ENCODE measurements around the gene ALDH8A1.

The ALDH8A1 gene

DNA sequence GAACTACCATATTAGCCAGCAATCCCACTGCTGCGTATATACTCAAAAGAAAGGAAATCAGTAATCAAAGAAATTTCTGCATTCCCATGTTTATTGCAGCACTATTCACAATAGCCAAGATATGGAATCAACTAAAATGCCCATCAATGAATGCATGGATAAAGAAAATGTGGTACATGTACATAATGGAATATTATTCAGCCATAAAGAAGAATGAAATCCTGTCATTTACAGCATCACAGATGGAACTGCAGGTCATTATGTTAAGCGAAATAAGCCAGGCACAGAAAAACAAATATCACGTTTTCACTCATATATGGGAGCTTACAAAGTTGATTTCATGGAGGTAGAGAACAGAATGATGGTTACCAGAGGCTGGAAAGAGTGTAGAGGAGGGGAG, 65.1 kb downstream of the ALDH8A1 start:
- H3K9me3 Mint-ChIP-seq = no peaks in the 10 kb centered on the region
- H3K36me3 Mint-ChIP-seq = no peaks in the 10 kb centered on the region
- DNase-seq = no peak
- no peak for ATAC-seq (replicated peaks)
- peaks cover 9 to 19% of the 10 kb centered on the region in 2 donors for H3K27me3 Mint-ChIP-seq
- H3K4me1 Mint-ChIP-seq = no peaks in the 10 kb centered on the region
- no peak overlapping the region for H3K27ac Mint-ChIP-seq
- no peak overlapping the region for H3K4me3 Mint-ChIP-seq

DNA sequence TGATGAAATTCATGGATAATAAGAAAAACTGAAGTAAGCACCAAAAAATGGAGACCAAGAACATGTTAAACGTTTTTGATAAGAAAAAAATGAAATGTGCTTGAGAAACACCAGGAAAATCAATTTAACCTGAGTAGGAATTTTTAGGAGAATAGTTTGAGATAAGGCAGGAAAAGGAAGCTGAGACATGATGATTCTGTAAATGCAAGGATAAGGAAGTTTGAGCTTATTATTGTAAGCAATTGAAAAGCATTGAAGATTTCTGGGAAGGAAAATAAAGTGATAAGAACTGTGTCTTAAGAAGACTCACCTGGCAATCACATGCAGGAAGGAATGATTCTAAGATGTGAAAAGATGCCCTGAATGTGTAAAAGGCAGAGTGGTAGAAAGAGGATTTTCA, 66.6 kb downstream of the ALDH8A1 start:
- DNase-seq (no peak), ATAC-seq (replicated peaks) (no peak)
- Mint-ChIP-seq H3K4me1 (no peaks in the 10 kb centered on the region), H3K27me3 (peaks cover 9 to 19% of the 10 kb centered on the region in 2 donors), H3K4me3 (no peak overlapping the region), H3K27ac (no peak overlapping the region), H3K36me3 (no peaks in the 10 kb centered on the region), H3K9me3 (no peaks in the 10 kb centered on the region)

DNA sequence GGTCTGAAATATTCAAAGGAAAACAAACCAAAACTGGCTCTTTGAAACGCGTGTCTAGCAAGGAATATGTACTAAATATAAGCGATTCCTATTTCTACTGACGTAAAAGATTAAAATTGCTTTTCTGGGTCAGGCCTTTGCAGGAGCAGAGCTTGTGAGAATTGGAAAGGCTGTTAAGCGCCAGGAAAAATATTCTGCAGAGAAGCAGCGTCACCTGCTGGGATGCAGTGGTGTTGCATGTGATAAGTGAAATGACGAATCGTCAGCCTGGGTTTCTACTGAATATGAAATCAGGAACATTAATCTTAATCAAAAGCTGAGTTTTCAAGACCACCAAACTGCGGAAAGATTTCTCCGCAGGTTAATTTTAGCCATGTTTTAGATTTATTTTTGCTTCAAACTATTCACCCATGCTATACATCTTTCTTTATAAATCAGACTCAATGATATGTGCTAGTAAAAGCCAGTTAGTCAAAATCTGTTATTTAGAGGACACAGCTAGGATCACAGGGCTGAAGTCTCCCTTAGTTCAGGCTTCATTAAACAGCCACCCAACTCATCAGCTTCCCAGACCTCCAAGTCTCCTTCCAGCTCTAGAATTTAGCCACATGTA, 67.4 kb downstream of the ALDH8A1 start:
- Mint-ChIP-seq H3K27me3 (peaks cover 9 to 19% of the 10 kb centered on the region in 2 donors), H3K27ac (no peak overlapping the region), H3K36me3 (no peaks in the 10 kb centered on the region), H3K9me3 (no peaks in the 10 kb centered on the region), H3K4me3 (no peak overlapping the region), H3K4me1 (no peaks in the 10 kb centered on the region)
- DNase-seq (peak; percentile 23), ATAC-seq (replicated peaks) (peak in 1 of 2 donors; percentile 57)

DNA sequence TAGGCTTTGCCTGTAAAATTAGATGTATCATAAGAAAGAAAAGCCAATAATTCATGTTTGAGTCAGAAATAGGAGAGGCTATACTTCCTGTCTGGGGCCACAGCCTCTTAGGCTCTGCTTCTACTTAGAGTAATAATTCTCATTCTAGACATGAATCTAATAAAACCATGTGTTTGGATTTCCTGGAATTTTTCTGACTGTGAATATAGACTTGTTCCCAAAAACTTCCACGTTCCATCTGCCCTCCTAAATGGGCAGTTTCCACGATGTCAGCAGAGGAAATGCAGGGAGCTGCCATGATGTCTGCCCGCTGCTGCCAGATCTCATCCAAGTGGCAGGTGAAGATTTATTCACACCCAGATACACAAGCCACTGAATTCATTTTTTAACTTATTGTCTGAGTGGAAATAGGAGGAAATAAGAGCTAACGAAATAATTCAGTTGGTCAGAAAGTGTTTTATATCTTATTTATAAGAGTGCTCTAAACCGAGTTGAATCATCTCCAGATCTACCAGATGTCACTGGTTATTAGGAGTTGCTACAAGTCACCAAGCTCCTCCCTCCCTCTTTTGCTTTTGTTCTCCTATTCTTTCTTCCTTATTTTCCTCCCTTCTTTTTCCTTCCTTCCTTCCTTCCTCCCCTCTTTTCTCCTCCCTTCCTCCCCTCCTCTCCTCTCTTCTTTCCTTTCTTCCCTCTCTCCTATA, 69.3 kb downstream of the ALDH8A1 start:
- Mint-ChIP-seq H3K36me3 (peaks cover 0 to 2% of the 10 kb centered on the region in 2 donors), H3K4me3 (no peak overlapping the region), H3K27ac (peak overlapping the region; percentile 52), H3K4me1 (no peaks in the 10 kb centered on the region), H3K9me3 (peaks cover 2% of the 10 kb centered on the region in 2 donors), H3K27me3 (peaks cover 9 to 19% of the 10 kb centered on the region in 2 donors)
- ATAC-seq (replicated peaks) = no peak
- no peak for DNase-seq

DNA sequence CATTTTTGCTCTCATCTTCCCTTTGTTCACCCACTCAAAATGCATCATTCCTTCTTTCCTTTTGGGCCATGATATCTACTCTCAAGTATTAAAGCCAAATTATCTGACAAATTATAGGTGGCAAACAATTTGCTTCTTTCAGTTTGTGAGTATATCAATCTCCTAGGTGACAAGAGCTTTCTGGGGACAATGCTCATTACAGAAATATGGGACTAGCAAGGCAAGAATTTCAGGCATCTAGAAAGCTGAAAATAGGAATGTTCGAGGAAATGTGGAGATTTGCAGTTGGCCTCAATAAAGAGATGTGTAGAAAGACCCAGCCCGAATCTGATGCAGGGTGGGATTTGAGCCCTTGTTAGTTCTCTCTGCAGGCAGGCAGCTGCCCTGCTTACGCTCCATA, 71.8 kb downstream of the ALDH8A1 start:
- ATAC-seq (replicated peaks) (no peak), DNase-seq (no peak)
- H3K4me3 Mint-ChIP-seq = no peak overlapping the region
- peaks cover 9 to 10% of the 10 kb centered on the region in 2 donors for H3K9me3 Mint-ChIP-seq
- H3K36me3 Mint-ChIP-seq = peaks cover 1 to 9% of the 10 kb centered on the region in 2 donors
- peaks cover 0 to 7% of the 10 kb centered on the region in 2 donors for H3K4me1 Mint-ChIP-seq
- H3K27ac Mint-ChIP-seq = no peak overlapping the region
- peaks cover 4% of the 10 kb centered on the region in 2 donors for H3K27me3 Mint-ChIP-seq

DNA sequence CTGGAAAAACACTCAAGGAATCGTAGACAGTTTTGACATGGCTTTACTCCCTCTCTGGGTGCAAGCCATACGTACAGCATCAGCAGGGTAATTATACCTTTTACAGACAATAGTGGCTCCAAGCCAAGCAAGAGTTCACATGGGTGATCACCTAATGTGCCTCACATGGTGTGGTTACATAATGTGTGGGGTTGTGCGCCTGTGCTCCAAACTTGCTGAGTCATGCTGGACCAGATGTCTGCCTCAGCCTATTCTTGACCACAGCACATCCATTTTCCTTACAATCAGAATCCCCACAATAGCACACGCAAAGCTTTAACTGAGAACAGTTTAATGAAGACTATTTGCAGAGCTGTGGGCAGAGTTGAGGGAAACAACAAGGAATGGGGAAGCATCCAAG, 74.5 kb downstream of the ALDH8A1 start:
- H3K9me3 Mint-ChIP-seq = peaks cover 9 to 10% of the 10 kb centered on the region in 2 donors
- H3K4me1 Mint-ChIP-seq = peaks cover 4 to 7% of the 10 kb centered on the region in 2 donors
- H3K4me3 Mint-ChIP-seq = no peak overlapping the region
- ATAC-seq (replicated peaks) (no peak), DNase-seq (no peak)
- peaks cover 1 to 9% of the 10 kb centered on the region in 2 donors for H3K36me3 Mint-ChIP-seq
- H3K27me3 Mint-ChIP-seq = peaks cover 0 to 3% of the 10 kb centered on the region in 2 donors
- no peak overlapping the region for H3K27ac Mint-ChIP-seq

DNA sequence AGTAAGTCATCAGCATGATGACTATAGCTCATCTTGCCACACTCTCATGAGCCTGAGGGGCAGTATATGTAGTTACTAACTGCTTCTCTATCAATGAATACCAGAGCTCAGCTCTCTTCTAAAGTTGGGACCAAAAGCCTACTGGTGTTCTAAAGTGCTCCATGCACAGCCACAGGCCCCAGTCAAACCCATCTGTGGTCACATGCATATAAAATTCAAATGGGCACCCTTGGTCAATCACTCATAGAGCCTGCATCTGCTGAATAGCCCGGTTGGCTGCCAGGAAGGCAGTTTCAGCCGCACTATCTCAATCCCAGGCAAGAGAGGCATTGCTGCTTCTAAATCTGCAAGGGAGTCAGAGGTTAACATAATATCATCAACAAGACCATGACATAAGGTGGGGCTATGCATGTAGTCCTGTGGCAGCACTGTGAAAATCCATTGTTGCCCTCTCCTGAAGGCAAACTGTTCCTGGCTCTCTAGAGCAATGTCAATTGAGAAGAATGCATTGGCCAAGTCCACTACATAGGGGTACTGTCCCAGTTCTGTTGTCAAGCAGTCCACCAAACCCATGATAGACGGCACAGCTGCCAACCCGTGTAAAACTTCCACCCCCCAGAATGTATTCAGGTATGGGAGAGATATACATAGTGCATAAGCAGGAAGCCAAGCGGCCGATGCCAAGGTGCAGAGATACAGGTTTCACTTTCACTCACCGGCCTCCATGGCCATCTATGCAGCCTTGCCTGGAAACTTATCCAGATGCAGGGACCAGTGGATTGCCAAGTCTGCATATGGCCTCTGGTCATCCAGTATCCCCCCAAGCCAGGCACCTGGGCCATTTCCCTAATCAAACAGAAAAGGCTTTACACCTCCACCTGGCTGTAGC, 76.2 kb downstream of the ALDH8A1 start:
- Mint-ChIP-seq H3K27me3 (peaks cover 0 to 3% of the 10 kb centered on the region in 2 donors), H3K27ac (no peak overlapping the region), H3K9me3 (peaks cover 9 to 10% of the 10 kb centered on the region in 2 donors), H3K36me3 (peaks cover 1 to 9% of the 10 kb centered on the region in 2 donors), H3K4me3 (no peak overlapping the region), H3K4me1 (peaks cover 4 to 7% of the 10 kb centered on the region in 2 donors)
- ATAC-seq (replicated peaks) (peak in 1 of 2 donors; percentile 23), DNase-seq (no peak)

DNA sequence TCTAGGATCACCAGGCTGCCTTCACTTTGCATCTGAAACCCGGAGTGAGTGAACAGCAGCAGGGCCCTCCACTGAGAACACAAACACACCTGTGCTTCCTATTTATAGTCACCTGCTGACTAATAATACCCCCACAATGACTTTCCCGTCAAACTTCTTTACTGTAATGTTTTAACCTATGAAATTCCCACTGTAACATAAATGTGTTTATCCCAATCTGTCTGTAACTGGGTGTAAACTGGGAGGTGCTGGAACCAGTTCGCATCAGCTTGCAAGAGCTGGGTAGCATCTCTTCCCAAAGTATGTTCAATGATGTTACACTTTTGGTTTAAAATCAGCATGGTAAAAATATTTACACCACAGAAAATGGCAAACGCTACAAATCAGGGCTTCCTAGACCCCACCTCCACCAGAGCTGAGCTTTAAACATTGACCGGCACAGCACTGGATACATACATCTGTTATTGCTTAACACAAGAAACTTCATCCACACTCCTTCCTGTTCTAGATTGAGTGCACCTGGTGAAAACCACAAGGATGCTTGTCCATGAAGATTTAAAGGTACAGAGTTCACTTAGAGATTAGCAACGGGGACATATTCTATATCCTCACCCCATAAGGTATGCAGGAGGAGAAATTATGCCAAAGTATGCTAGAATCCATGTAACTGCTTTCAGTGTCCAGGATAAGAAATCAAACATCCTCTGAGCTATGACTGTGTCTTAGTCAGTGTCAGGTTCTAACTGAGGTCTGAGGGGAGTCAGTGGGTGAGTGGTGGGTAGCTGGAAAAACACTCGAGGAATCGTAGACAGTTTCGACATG, 79.0 kb downstream of the ALDH8A1 start:
- Mint-ChIP-seq H3K27ac (no peak overlapping the region), H3K36me3 (peaks cover 1 to 9% of the 10 kb centered on the region in 2 donors), H3K4me1 (peaks cover 4 to 7% of the 10 kb centered on the region in 2 donors), H3K9me3 (peaks cover 9 to 10% of the 10 kb centered on the region in 2 donors), H3K4me3 (no peak overlapping the region), H3K27me3 (peaks cover 0 to 8% of the 10 kb centered on the region in 2 donors)
- DNase-seq = no peak
- peak in 1 of 2 donors; percentile 47 for ATAC-seq (replicated peaks)

DNA sequence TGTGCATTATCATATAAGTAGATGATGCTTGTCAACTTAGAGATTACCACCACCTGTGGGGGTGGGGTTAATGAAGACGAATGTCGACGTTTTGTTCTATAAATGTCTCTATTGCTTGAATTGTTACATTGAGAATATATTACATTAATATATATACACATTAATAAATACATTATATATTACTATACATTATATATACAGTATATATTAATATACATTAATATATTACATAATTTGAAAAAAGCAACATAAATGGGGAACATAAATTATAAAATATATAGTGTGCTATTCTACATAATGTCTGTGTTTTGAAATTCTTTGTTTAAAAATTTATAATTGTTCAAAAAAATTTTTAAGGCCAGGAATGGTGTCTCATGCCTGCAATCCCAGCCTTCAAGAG, 81.1 kb downstream of the ALDH8A1 start:
- Mint-ChIP-seq H3K27ac (no peak overlapping the region), H3K4me3 (no peak overlapping the region), H3K9me3 (no peaks in the 10 kb centered on the region), H3K27me3 (peaks cover 5% of the 10 kb centered on the region in 2 donors), H3K4me1 (peaks cover 4 to 5% of the 10 kb centered on the region in 2 donors), H3K36me3 (no peaks in the 10 kb centered on the region)
- ATAC-seq (replicated peaks) (no peak), DNase-seq (no peak)
